Measurements from ENCODE around the gene ITGBL1.

- TF ChIP-seq POLR2A (IDR thresholded peaks at IDR 0.05) (no peak), CTCF (IDR thresholded peaks at IDR 0.05) (no peak)
These were observed 168.6 kb downstream of the ITGBL1 start for GRCh38 chr13:101621099-101621498.

Measured in stomach (tissue), 4 donors.